SK-N-SH (cell line): ENCODE measurements around the gene TRIM69. TPM values are rescaled to one million over a fixed set of nuclear protein-coding genes. Genes with fewer than 3 reads are reported as not detected.

Source experiments
- CTCF ChIA-PET: fragments of 300-600, 350-600 bp; formaldehyde crosslinking; extraction: SDS; loops from one replicate; lab custom pipeline; 2021; lab: Yijun Ruan, JAX
- POLR2A ChIA-PET: fragments of 350-600 bp; sonication (Branson Sonifier 250); formaldehyde crosslinking; extraction: SDS; loops from one replicate; lab custom pipeline; 2020; ENCODE audit warnings: antibody characterized with exemption, inconsistent platforms; lab: Yijun Ruan, JAX
- DNase-seq: peaks from one replicate; pipeline ENCODE4 v3.0.0; 2012
- H2AFZ ChIP-seq: fragments of 200-600 bp; sonication (generic); 2 replicates; pipeline ENCODE4 v1.8.1; 2016; ENCODE audit warnings: antibody characterized with exemption, mild to moderate bottlenecking, low read depth
- H3F3A ChIP-seq: fragments of 200-600 bp; sonication (generic); replicated peaks from 2 replicates; pipeline ENCODE3; 2016; ENCODE audit warnings: antibody characterized with exemption, mild to moderate bottlenecking; ENCODE audit not compliant: insufficient read depth
- H3K27ac ChIP-seq, 2 experiments: fragments of 200-500 bp in 1 of 2; fragments of 200-600 bp in 1 of 2; sonication (Bioruptor generic) in 1 of 2; sonication (generic), shearing (Covaris generic) in 1 of 2; 2 replicates each; pipeline versions ENCODE4 v1.5.1 to v1.6.1; 2014 to 2016; ENCODE audit warnings: low read depth in 2 of 2, inconsistent platforms in 1 of 2, low read length in 1 of 2, mild to moderate bottlenecking in 1 of 2, mixed read lengths in 1 of 2
- H3K27me3 ChIP-seq: fragments of 200-600 bp; sonication (generic), shearing (Covaris generic); 2 replicates; pipeline ENCODE4 v1.6.1; 2016; ENCODE audit warnings: mixed run types; ENCODE audit not compliant: insufficient read depth
- H3K36me3 ChIP-seq, 2 experiments: fragments of 200-500 bp in 1 of 2; fragments of 200-600 bp in 1 of 2; sonication (Bioruptor generic) in 1 of 2; sonication (generic) in 1 of 2; replicated peaks in 1 of 2; 2 replicates each; pipeline versions ENCODE3 to v1.5.1; 2014 to 2016; ENCODE audit warnings: low read length in 1 of 2, mild to moderate bottlenecking in 1 of 2; ENCODE audit not compliant: insufficient read depth in 2 of 2, control insufficient read depth in 1 of 2
- H3K4me1 ChIP-seq, 2 experiments: fragments of 200-500 bp in 1 of 2; fragments of 200-600 bp in 1 of 2; sonication (Bioruptor generic) in 1 of 2; sonication (generic), shearing (Covaris generic) in 1 of 2; 2 replicates each; pipeline versions ENCODE4 v1.5.1 to v1.6.1; 2014 to 2016; ENCODE audit warnings: low read depth in 1 of 2, low read length in 1 of 2, mixed run types in 1 of 2; ENCODE audit not compliant: insufficient read depth in 2 of 2, control insufficient read depth in 1 of 2
- H3K4me2 ChIP-seq: fragments of 200-600 bp; sonication (generic), shearing (Covaris generic); 2 replicates; pipeline ENCODE4 v1.6.1; 2017; ENCODE audit warnings: mixed run types
- H3K4me3 ChIP-seq, 2 experiments: fragments of 200-500 bp in 1 of 2; fragments of 200-600 bp in 1 of 2; sonication (Bioruptor generic) in 1 of 2; sonication (generic), shearing (Covaris generic) in 1 of 2; 2 replicates each; pipeline versions ENCODE4 v1.5.1 to v1.8.1; 2014 to 2016; ENCODE audit warnings: low read depth in 2 of 2, inconsistent platforms in 1 of 2, low read length in 1 of 2, mild to moderate bottlenecking in 1 of 2, mixed read lengths in 1 of 2, moderate library complexity in 1 of 2
- H3K79me2 ChIP-seq: fragments of 200-600 bp; sonication (generic); 2 replicates; pipeline ENCODE4 v1.8.1; 2017; ENCODE audit warnings: mild to moderate bottlenecking; ENCODE audit not compliant: insufficient read depth
- H3K9ac ChIP-seq: fragments of 200-600 bp; sonication (generic); 2 replicates; pipeline ENCODE4 v1.6.1; 2017; ENCODE audit warnings: mixed run types
- H3K9me2 ChIP-seq: fragments of 200-600 bp; sonication (generic); 2 replicates; pipeline ENCODE4 v1.6.1; 2017; ENCODE audit warnings: mixed run types
- H3K9me3 ChIP-seq: fragments of 200-600 bp; sonication (generic); 2 replicates; pipeline ENCODE4 v1.6.1; 2017; ENCODE audit warnings: mixed run types, mild to moderate bottlenecking, moderate library complexity
- H4K20me1 ChIP-seq: fragments of 200-600 bp; sonication (generic); 2 replicates; pipeline ENCODE4 v1.6.1; 2017; ENCODE audit warnings: mild to moderate bottlenecking, mixed run types; ENCODE audit not compliant: insufficient read depth
- CHD2 ChIP-seq: fragments of 150-350 bp; IDR thresholded peaks from 2 replicates; pipeline ENCODE4 v1.6.1; 2018; ENCODE audit warnings: low read length; ENCODE audit not compliant: partially characterized antibody
- EZH2phosphoT487 ChIP-seq: fragments of 200-600 bp; sonication (generic); IDR thresholded peaks from 2 replicates; pipeline ENCODE4 v1.6.1; 2017; ENCODE audit warnings: low read depth, mixed run types, mild to moderate bottlenecking, antibody characterized with exemption, moderate library complexity, borderline replicate concordance
- FOXJ3 ChIP-seq: sonication (generic); formaldehyde crosslinking; IDR thresholded peaks from 2 replicates; pipeline ENCODE4 v1.5.1; 2020; ENCODE audit warnings: mild to moderate bottlenecking, missing genetic modification reagents
- IRF3 ChIP-seq: fragments of 150-350 bp; IDR thresholded peaks from 2 replicates; pipeline ENCODE4 v1.6.1; 2016; ENCODE audit warnings: mild to moderate bottlenecking, low read depth, low read length
- JUND ChIP-seq: IDR thresholded peaks from 2 replicates; pipeline ENCODE4 v1.4.0; 2012
- MAX ChIP-seq: IDR thresholded peaks from 2 replicates; pipeline ENCODE4 v1.4.0; 2012; ENCODE audit warnings: low read depth
- PBX3 ChIP-seq: IDR thresholded peaks from 2 replicates; pipeline ENCODE4; 2012
- POLR2AphosphoS5 ChIP-seq: IDR thresholded peaks from 2 replicates; pipeline ENCODE4 v1.6.1; 2012; ENCODE audit warnings: low read depth, low read length
- RAD21 ChIP-seq: IDR thresholded peaks from 2 replicates; pipeline ENCODE4 v1.6.1; 2012; ENCODE audit warnings: mild to moderate bottlenecking, low read length
- RXRA ChIP-seq: IDR thresholded peaks from 2 replicates; pipeline ENCODE4 v1.4.0; 2012; ENCODE audit warnings: low read depth, mild to moderate bottlenecking, borderline replicate concordance
- TEAD4 ChIP-seq: IDR thresholded peaks from 2 replicates; pipeline ENCODE4 v1.4.0; 2012; ENCODE audit warnings: mild to moderate bottlenecking, borderline replicate concordance; ENCODE audit not compliant: insufficient read depth
- USF2 ChIP-seq: fragments of 150-350 bp; IDR thresholded peaks from 2 replicates; pipeline ENCODE4 v1.6.1; 2017; ENCODE audit warnings: antibody characterized with exemption, low read length, low read depth, borderline replicate concordance
- polyA plus RNA-seq, 3 experiments: library from polyadenylated mRNA; depleted of rRNA; stranded (reverse); fragments of >200 nt; gene quantifications; 2 replicates each; pipeline ENCODE4 v1.2.3, GENCODE V29; 2012
- TF ChIP-seq, protein P1 (sequence below): IDR thresholded peaks from 2 replicates; pipeline ENCODE4 v1.6.1; 2012; ENCODE audit warnings: mild to moderate bottlenecking, low read depth, low read length, moderate library complexity

The TRIM69 gene
- polyA plus RNA-seq, 1 of the 3 experiments (the other 2 are of a cell fraction), result 9.7 TPM

- ChIA-PET CTCF (no interaction called here), POLR2A (no interaction called here)
- no peaks in the 10 kb centered on the region for H4K20me1 ChIP-seq
- no peak overlapping the region for H3K9ac ChIP-seq
- H3K4me2 ChIP-seq, result no peak overlapping the region
- no peak for DNase-seq
- H3K27me3 ChIP-seq, result peaks cover 13% of the 10 kb centered on the region; the same call in 1 of the 2 replicates
- H3K79me2 ChIP-seq, result no peaks in the 10 kb centered on the region
- no peaks in the 10 kb centered on the region for H3K9me2 ChIP-seq
- H3K36me3 ChIP-seq, result no peaks in the 10 kb centered on the region
- no peaks in the 10 kb centered on the region for H3F3A ChIP-seq
- TF ChIP-seq EZH2phosphoT487 (no peak), POLR2AphosphoS5 (no peak), IRF3 (no peak), JUND (no peak), FOXJ3 (CRISPR knock-in tag) (no peak), MAX (no peak), PBX3 (no peak), RXRA (no peak), USF2 (no peak), TEAD4 (no peak), CHD2 (no peak), RAD21 (no peak)
- TF ChIP-seq, protein P1, sequence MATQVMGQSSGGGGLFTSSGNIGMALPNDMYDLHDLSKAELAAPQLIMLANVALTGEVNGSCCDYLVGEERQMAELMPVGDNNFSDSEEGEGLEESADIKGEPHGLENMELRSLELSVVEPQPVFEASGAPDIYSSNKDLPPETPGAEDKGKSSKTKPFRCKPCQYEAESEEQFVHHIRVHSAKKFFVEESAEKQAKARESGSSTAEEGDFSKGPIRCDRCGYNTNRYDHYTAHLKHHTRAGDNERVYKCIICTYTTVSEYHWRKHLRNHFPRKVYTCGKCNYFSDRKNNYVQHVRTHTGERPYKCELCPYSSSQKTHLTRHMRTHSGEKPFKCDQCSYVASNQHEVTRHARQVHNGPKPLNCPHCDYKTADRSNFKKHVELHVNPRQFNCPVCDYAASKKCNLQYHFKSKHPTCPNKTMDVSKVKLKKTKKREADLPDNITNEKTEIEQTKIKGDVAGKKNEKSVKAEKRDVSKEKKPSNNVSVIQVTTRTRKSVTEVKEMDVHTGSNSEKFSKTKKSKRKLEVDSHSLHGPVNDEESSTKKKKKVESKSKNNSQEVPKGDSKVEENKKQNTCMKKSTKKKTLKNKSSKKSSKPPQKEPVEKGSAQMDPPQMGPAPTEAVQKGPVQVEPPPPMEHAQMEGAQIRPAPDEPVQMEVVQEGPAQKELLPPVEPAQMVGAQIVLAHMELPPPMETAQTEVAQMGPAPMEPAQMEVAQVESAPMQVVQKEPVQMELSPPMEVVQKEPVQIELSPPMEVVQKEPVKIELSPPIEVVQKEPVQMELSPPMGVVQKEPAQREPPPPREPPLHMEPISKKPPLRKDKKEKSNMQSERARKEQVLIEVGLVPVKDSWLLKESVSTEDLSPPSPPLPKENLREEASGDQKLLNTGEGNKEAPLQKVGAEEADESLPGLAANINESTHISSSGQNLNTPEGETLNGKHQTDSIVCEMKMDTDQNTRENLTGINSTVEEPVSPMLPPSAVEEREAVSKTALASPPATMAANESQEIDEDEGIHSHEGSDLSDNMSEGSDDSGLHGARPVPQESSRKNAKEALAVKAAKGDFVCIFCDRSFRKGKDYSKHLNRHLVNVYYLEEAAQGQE, result no peak
- no peaks in the 10 kb centered on the region for H3K9me3 ChIP-seq
- H3K4me1 ChIP-seq, result no peaks in the 10 kb centered on the region
- no peak overlapping the region for H2AFZ ChIP-seq
- no peak overlapping the region for H3K4me3 ChIP-seq
- H3K27ac ChIP-seq, result no peak overlapping the region
These were observed 65.5 kb downstream of the TRIM69 start for GRCh38 chr15:44801797-44802196.
